GM18909 (cell line): ENCODE results near the gene KLHL18.
A peak's percentile ranks its signal among the peaks of the same experiment; 100 is the strongest.
"Not testable (repeated sequence)": the region's sequence is repeated elsewhere in the genome, so short reads cannot be mapped to it uniquely, and the experiment has no call there.

ENCODE experiments used
- ATAC-seq: cut with Tn5 transposase; IDR thresholded peaks from one replicate; pipeline ENCODE4 v1.9.1; 2021; ENCODE audit warnings: mild to moderate bottlenecking; ENCODE audit not compliant: unreplicated experiment, poor library complexity

The KLHL18 gene

GRCh38 chr3:47270526-47270925 is 12.2 kb upstream of the KLHL18 start:
- no peak for ATAC-seq

DNA sequence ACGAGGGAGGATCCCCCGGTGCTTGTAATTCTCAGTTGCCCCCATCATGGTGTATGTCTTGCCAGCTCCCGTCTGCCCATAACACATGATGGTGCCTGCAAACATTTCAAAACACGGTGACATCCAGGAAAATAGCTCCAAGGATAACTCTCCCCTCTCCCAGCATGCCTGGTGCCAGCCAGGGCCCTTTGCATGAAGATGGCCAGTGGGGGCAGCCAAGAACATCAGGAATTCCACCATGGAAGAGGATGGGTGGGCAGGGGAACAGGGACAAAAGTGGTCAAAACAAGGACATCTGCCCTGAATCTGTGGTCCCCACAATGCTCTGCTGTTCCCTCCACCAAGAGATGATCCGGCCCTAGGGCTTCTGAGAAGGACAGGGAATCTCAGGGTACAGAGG is 9.2 kb upstream of the KLHL18 start:
- ATAC-seq = no peak

DNA sequence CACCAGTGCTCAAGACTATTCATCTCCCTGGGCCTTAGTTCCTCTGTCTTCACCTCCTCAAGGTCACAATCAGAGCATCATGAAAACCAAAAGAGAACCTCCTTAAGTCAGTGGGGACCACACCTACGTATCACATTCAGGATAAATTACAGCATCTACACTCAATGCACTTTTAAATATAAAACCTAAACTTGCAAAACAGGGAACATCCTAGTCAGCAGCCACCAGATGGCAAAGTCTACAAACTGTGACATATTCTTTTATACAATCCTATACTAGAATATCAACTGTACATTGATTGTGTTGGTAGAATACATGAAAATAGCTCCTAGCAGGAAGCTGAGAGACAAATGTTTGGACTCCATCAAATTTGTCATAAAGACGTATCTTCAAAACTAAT is 8.1 kb upstream of the KLHL18 start:
- ATAC-seq = no peak

DNA sequence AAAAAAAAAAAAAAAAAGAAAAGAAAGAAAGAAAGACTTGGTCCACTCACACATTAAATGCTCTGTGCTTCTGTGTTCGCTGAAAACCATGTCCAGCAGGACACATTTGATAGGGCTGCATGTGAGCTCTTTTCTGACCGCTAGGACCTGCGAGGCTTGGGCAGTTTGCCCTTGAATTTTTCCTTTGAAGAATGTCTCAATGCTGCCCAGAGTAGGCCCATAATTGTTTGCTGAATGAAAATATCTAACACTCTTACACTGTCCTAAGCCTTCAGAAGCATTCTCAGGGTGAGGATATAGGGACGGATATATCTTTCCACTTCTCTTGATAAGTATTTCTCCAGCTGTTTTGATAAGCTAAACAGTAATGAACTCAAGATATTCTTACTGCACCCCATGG is 6.2 kb upstream of the KLHL18 start:
- ATAC-seq = no peak

- no peak for ATAC-seq
These were observed 2.2 kb upstream of the KLHL18 start for GRCh38 chr3:47280519-47280918.

DNA sequence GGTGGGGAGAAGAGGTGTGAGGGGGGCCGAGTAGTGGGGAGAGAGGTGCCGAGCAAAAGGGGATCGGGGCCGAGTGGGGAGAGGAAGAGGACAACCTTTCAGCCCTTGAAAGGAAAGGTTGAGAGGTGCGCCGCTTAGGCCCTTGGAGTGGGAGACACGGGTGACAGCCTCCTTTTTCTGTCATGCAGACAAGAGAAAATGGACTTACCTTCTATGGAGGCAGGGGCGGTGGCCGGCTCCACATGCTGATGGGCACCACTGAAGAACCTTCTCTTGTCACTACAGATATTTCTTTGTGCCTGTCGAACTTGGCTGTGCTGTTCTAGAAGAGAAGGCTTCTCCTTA is 421 bp downstream of the KLHL18 start:
- ATAC-seq = peak; percentile 1

DNA sequence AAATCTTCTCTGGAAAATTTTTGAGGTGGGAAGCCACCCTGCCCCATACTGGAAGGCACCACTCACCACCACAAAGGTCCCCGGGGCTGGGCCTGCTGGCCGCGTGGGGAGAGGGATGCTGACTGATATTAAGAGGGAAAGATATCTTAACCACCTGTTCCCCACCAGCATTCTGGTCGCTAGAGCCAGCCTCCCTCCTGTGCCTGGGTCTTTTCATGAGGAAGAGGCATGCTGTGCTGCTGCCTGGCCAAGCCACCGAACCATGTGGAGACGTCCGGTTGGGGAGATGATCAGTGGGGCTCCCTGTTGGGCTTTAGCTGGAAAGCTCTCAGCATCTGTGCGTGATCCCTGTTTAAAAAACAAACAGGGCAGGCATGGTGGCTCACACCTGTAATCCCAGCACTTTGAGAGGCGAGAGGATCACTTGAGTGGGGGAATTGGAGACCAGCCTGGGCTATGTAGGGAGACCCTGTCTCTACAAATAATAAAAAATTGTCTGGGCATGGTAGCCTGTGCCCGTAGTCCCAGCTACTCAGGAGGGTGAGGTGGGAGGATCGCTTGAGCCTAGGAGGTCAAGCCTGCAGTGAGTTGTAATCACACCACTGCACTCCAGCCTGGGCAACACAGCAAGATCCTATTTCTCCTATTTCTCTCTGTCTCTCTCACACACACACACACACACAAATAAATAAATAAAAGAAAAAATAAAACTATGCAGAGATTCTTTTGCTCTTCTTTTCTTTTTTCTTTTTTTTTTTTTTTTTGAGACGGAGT is 1.0 kb downstream of the KLHL18 start:
- ATAC-seq = no peak

- no peak for ATAC-seq
These were observed 6.5 kb downstream of the KLHL18 start for GRCh38 chr3:47288966-47289910.

GRCh38 chr3:47291158-47291753 is 8.5 kb downstream of the KLHL18 start:
- no peak for ATAC-seq

GRCh38 chr3:47291754-47292420 is 9.1 kb downstream of the KLHL18 start:
- ATAC-seq = not testable (repeated sequence)

GRCh38 chr3:47293822-47294221 is 11.1 kb downstream of the KLHL18 start:
- no peak for ATAC-seq

GRCh38 chr3:47294392-47294791 is 11.6 kb downstream of the KLHL18 start:
- ATAC-seq = no peak

GRCh38 chr3:47295322-47295721 is 12.6 kb downstream of the KLHL18 start:
- no peak for ATAC-seq

- no peak for ATAC-seq
These were observed 13.2 kb downstream of the KLHL18 start for GRCh38 chr3:47295976-47296375.

GRCh38 chr3:47296562-47297302 is 14.0 kb downstream of the KLHL18 start:
- ATAC-seq = no peak

GRCh38 chr3:47298439-47298838 is 15.7 kb downstream of the KLHL18 start:
- no peak for ATAC-seq

GRCh38 chr3:47299381-47300318 is 16.9 kb downstream of the KLHL18 start:
- no peak for ATAC-seq

- no peak for ATAC-seq
These were observed 18.7 kb downstream of the KLHL18 start for GRCh38 chr3:47301456-47301855.

GRCh38 chr3:47306022-47306421 is 23.3 kb downstream of the KLHL18 start:
- ATAC-seq = no peak
